Body of pancreas (tissue), 4 donors: Measurements from ENCODE around the gene H6PD. TPM values are rescaled to one million over a fixed set of nuclear protein-coding genes. Genes with fewer than 3 reads are reported as not detected.

ENCODE experiments used
- ATAC-seq: fragments of 150-250 bp; one replicate; pipeline ENCODE4 v1.9.1; 2016
- DNase-seq, 4 donors: peaks; one replicate each; pipeline ENCODE4 v3.0.0-alpha.2; 2019
- H3K27ac ChIP-seq, 4 donors: fragments of 200-600 bp; sonication (generic); 1 replicate in 3 of 4; 2 replicates in 1 of 4; pipeline versions ENCODE4 v1.5.1 to v1.6.1; 2016 to 2019; ENCODE audit warnings: mild to moderate bottlenecking in 1 of 4, mixed read lengths in 1 of 4, moderate library complexity in 1 of 4
- H3K27me3 ChIP-seq, 2 donors: fragments of 200-600 bp; sonication (generic); one replicate each; pipeline ENCODE4 v1.6.0; 2016; ENCODE audit warnings: mild to moderate bottlenecking in 1 of 2
- H3K36me3 ChIP-seq, 2 donors: fragments of 200-600 bp; sonication (generic); replicated peaks in 1 of 2; 2 replicates each; pipeline ENCODE4 v1.5.1; 2016; ENCODE audit warnings: low read depth in 2 of 2; ENCODE audit not compliant: insufficient read depth in 1 of 2
- H3K4me1 ChIP-seq: fragments of 200-600 bp; sonication (generic); one replicate; pipeline ENCODE4 v1.6.0; 2016
- H3K4me3 ChIP-seq, 2 donors: fragments of 200-600 bp; sonication (generic); 1 replicate in 1 of 2; 2 replicates in 1 of 2; pipeline ENCODE4 v1.5.1; 2016 to 2019
- H3K9me3 ChIP-seq, 3 donors: fragments of 200-600 bp; sonication (generic); 1 replicate in 2 of 3; 2 replicates in 1 of 3; pipeline ENCODE4 v1.5.1; 2016
- POLR2A ChIP-seq, 3 donors: fragments of 450-650 bp; IDR thresholded peaks; one replicate each; pipeline ENCODE4 v1.6.1; 2016; ENCODE audit warnings: antibody characterized with exemption in 3 of 3, mild to moderate bottlenecking in 2 of 3
- WGBS, 2 donors: methylation state at CpG; one replicate each; pipeline ENCODE4 v1.1.5; 2017; 5-methylcytosine and 5-hydroxymethylcytosine counted together
- intact Hi-C: fragments of 100-400 bp; cut with DNase I; formaldehyde crosslinking; loops from one replicate; pipeline ENCODE4 v1.15.1; 2023
- total RNA-seq, 2 donors: library from RNA; depleted of rRNA; stranded (reverse); fragments of >200 nt; gene quantifications; one replicate each; pipeline ENCODE4 v1.1.0, GENCODE V29; 2016
- TF ChIP-seq, protein P1 (sequence below), 7 experiments: fragments of 450-650 bp in 4 of 7; fragments of 200-600 bp in 3 of 7; sonication (generic) in 3 of 7; IDR thresholded peaks; one replicate each; pipeline ENCODE4 v1.5.1; 2016 to 2019; ENCODE audit warnings: antibody characterized with exemption in 7 of 7

The H6PD gene
- total RNA-seq, 2 donors from 2014 or later: 24.1 to 35.6 TPM

DNA sequence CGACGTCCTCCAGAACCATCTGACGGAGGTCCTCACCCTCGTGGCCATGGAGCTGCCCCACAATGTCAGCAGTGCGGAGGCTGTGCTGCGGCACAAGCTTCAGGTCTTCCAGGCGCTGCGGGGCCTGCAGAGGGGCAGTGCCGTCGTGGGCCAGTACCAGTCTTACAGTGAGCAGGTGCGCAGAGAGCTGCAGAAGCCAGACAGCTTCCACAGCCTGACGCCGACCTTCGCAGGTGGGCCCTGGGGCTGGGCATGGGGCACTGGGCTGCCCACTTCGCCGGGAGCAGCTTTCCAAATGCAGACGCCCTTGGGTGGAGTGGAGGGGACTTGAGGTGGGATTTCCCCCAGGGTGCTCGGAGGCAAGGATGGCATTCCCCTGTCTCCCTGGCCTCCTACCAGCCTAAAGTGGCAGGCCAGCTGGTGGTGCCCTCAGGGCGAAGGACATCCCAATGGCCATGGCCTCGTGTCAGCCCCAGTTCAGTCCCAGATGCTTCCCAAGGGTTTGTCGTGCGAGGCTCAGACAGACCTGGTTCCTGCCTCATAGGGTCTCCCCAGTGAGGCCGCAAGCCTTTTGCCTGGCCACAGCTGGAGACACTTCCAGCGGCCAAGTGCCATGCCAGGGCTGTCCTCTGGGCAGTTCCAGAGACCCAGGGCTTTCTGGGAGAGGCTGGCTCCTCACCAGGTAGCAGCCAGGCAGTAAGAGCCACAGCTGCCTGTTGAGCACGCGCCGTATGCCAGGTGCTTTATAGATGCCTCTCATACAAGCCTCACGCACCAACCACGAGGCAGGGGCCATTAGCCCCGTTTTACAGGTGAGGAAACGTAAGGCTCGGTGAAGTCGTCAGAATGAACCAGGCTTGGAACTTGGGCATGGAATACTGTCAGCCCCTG lies 27.8 kb downstream of the H6PD start:
- intact Hi-C loops: no loop called here
- DNase-seq: no peak
- peaks cover 5% of the 10 kb centered on the region for H3K4me1 ChIP-seq
- no peak for ATAC-seq
- no peak overlapping the region for H3K27ac ChIP-seq
- no peaks in the 10 kb centered on the region for H3K27me3 ChIP-seq
- no peaks in the 10 kb centered on the region for H3K9me3 ChIP-seq
- no peak overlapping the region for H3K4me3 ChIP-seq
- TF ChIP-seq, protein P1, sequence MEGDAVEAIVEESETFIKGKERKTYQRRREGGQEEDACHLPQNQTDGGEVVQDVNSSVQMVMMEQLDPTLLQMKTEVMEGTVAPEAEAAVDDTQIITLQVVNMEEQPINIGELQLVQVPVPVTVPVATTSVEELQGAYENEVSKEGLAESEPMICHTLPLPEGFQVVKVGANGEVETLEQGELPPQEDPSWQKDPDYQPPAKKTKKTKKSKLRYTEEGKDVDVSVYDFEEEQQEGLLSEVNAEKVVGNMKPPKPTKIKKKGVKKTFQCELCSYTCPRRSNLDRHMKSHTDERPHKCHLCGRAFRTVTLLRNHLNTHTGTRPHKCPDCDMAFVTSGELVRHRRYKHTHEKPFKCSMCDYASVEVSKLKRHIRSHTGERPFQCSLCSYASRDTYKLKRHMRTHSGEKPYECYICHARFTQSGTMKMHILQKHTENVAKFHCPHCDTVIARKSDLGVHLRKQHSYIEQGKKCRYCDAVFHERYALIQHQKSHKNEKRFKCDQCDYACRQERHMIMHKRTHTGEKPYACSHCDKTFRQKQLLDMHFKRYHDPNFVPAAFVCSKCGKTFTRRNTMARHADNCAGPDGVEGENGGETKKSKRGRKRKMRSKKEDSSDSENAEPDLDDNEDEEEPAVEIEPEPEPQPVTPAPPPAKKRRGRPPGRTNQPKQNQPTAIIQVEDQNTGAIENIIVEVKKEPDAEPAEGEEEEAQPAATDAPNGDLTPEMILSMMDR (IDR thresholded peaks at IDR 0.05): no peak
- TF ChIP-seq POLR2A (IDR thresholded peaks at IDR 0.05): no peak
- H3K36me3 ChIP-seq: peaks cover 0 to 23% of the 10 kb centered on the region in 2 donors
- WGBS, 2 donors: 91 to 93% methylated on average over 14 to 33 of the region's 33 CpGs

DNA sequence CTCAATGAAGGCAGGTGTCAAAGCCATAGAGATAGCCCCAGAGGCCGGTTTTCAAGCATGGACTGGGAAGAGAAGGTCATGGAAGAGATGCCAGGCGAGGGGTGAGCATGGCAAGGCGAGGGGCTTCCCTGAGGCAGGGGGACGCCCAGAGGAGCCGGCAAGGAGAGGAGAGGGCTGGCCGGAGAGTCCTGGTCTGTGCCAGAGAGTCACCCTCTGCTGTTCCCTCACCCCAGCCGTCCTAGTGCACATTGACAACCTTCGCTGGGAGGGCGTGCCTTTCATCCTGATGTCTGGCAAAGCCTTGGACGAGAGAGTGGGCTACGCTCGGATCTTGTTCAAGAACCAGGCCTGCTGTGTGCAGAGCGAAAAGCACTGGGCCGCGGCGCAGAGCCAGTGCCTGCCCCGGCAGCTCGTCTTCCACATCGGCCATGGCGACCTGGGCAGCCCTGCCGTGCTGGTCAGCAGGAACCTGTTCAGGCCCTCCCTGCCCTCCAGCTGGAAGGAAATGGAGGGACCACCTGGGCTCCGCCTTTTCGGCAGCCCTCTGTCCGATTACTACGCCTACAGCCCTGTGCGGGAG lies 28.8 kb downstream of the H6PD start:
- Histone ChIP-seq H3K36me3 (peaks cover 0 to 23% of the 10 kb centered on the region in 2 donors), H3K9me3 (no peaks in the 10 kb centered on the region), H3K4me3 (no peak overlapping the region), H3K27ac (no peak overlapping the region), H3K27me3 (no peaks in the 10 kb centered on the region), H3K4me1 (peaks cover 5% of the 10 kb centered on the region)
- WGBS, 2 donors: 91 to 93% methylated on average over 24 to 26 of the region's 26 CpGs
- ATAC-seq (no peak), DNase-seq (no peak)
- intact Hi-C loops: no loop called here
- TF ChIP-seq POLR2A (IDR thresholded peaks at IDR 0.05): no peak

DNA sequence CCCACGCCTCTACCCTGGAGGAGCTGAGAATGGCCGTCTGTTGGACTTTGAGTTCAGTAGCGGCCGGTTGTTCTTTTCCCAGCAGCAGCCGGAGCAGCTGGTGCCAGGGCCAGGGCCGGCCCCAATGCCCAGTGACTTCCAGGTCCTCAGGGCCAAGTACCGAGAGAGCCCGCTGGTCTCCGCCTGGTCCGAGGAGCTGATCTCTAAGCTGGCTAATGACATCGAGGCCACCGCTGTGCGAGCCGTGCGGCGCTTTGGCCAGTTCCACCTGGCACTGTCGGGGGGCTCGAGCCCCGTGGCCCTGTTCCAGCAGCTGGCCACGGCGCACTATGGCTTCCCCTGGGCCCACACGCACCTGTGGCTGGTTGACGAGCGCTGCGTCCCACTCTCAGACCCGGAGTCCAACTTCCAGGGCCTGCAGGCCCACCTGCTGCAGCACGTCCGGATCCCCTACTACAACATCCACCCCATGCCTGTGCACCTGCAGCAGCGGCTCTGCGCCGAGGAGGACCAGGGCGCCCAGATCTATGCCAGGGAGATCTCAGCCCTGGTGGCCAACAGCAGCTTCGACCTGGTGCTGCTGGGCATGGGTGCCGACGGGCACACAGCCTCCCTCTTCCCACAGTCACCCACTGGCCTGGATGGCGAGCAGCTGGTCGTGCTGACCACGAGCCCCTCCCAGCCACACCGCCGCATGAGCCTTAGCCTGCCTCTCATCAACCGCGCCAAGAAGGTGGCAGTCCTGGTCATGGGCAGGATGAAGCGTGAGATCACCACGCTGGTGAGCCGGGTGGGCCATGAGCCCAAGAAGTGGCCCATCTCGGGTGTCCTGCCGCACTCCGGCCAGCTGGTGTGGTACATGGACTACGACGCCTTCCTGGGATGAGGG lies 29.7 kb downstream of the H6PD start:
- ATAC-seq: no peak
- H3K27me3 ChIP-seq: no peaks in the 10 kb centered on the region
- no peak for TF ChIP-seq POLR2A (IDR thresholded peaks at IDR 0.05)
- TF ChIP-seq, protein P1 (IDR thresholded peaks at IDR 0.05): no peak
- peaks cover 5% of the 10 kb centered on the region for H3K4me1 ChIP-seq
- H3K27ac ChIP-seq: no peak overlapping the region
- H3K9me3 ChIP-seq: no peaks in the 10 kb centered on the region
- WGBS, 2 donors: 88 to 95% methylated on average over 19 to 40 of the region's 50 CpGs
- intact Hi-C loops: no loop called here
- no peak overlapping the region for H3K4me3 ChIP-seq
- H3K36me3 ChIP-seq: peaks cover 0 to 23% of the 10 kb centered on the region in 2 donors
- DNase-seq: no peak

DNA sequence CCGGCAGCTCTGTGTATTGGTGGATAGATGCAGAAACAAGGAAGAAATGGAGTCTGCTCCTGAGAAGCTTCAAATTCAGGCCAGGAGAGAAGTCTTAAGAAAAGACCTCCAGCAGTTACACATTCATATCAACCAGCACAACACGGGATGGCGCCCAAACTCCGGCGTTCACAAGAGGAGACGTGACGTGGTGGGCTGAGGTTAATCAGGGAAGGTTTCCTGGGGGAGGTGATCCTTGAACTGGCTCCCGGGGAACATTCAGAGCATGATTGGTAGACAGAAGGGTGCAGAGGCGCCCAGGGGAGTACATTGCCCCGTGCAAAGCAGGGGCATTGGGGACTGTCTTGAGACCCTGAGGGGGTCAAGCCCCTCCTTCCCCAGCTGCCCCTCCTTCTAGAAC lies 30.5 kb downstream of the H6PD start:
- Histone ChIP-seq H3K27me3 (no peaks in the 10 kb centered on the region), H3K4me3 (no peak overlapping the region), H3K9me3 (no peaks in the 10 kb centered on the region), H3K27ac (no peak overlapping the region), H3K4me1 (peaks cover 5% of the 10 kb centered on the region), H3K36me3 (peaks cover 0 to 23% of the 10 kb centered on the region in 2 donors)
- intact Hi-C loops: no loop called here
- 86 to 92% methylated on average over 10 of the region's 10 CpGs for WGBS, 2 donors
- TF ChIP-seq POLR2A (IDR thresholded peaks at IDR 0.05): no peak
- TF ChIP-seq, protein P1 (IDR thresholded peaks at IDR 0.05): no peak
- ATAC-seq (no peak), DNase-seq (no peak)

DNA sequence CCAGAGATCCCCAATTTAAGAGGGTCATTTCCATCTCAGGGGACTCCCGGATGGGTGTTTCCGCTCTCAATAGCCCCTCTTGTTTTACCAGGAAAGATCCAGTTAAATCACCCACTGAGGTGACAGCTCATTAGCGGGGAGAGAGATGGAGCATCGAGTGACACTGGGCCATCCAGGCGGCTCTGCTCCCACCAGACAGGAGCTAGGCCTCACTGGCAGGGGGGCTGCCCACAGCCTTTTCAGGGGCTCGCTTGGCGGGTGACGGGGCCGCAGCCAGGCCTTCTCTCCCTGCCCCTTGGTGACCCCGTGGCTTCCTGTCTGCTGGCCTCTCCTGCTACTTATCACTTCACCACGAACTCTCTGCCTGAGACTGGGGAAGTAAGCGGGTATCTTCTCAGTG lies 31.4 kb downstream of the H6PD start:
- peaks cover 0 to 23% of the 10 kb centered on the region in 2 donors for H3K36me3 ChIP-seq
- DNase-seq (no peak), ATAC-seq (no peak)
- H3K4me3 ChIP-seq: no peak overlapping the region
- peaks cover 5% of the 10 kb centered on the region for H3K4me1 ChIP-seq
- H3K27ac ChIP-seq: no peak overlapping the region
- no peaks in the 10 kb centered on the region for H3K27me3 ChIP-seq
- TF ChIP-seq POLR2A (IDR thresholded peaks at IDR 0.05): no peak
- TF ChIP-seq, protein P1 (IDR thresholded peaks at IDR 0.05): no peak
- 83 to 88% methylated on average over 9 to 12 of the region's 12 CpGs for WGBS, 2 donors
- intact Hi-C loops: no loop called here
- H3K9me3 ChIP-seq: no peaks in the 10 kb centered on the region
